ENCODE results near the gene ROCK2.

- TF ChIP-seq CTCF (IDR thresholded peaks at IDR 0.05) (no peak), POLR2AphosphoS5 (IDR thresholded peaks at IDR 0.05) (no peak)
Observed at GRCh38 chr2:11168488-11168887, 175.9 kb downstream of the ROCK2 start.

Measured in sigmoid colon (tissue), 4 donors.